Measurements from ENCODE around the gene PCSK6.
"Not testable (repeated sequence)": the region's sequence is repeated elsewhere in the genome, so short reads cannot be mapped to it uniquely, and the experiment has no call there.

Gene PCSK6

GRCh38 chr15:101457696-101458095 lies 31.8 kb downstream of the PCSK6 start:
- no peaks in the 10 kb centered on the region for H3K36me3 Mint-ChIP-seq
- H3K27ac Mint-ChIP-seq: no peak overlapping the region
- peaks cover 9% of the 10 kb centered on the region for H3K27me3 Mint-ChIP-seq

GRCh38 chr15:101456057-101456739 lies 33.3 kb downstream of the PCSK6 start:
- Mint-ChIP-seq H3K9me3 (ENCODE audit: low read depth) (no peaks in the 10 kb centered on the region), H3K36me3 (no peaks in the 10 kb centered on the region), H3K4me1 (ENCODE audit: low read depth) (peaks cover 14% of the 10 kb centered on the region), H3K27ac (no peak overlapping the region), H3K27me3 (peaks cover 16% of the 10 kb centered on the region), H3K4me3 (no peak overlapping the region)

More at GRCh38 chr15:101457696-101458095, 31.8 kb downstream of the PCSK6 start:
- no peak overlapping the region for H3K4me3 Mint-ChIP-seq
- H3K4me1 Mint-ChIP-seq (ENCODE audit: low read depth): peaks cover 14% of the 10 kb centered on the region
- no peaks in the 10 kb centered on the region for H3K9me3 Mint-ChIP-seq (ENCODE audit: low read depth)

- Mint-ChIP-seq H3K27me3 (peaks cover 16% of the 10 kb centered on the region), H3K4me1 (ENCODE audit: low read depth) (peaks cover 14% of the 10 kb centered on the region), H3K27ac (no peak overlapping the region), H3K36me3 (no peaks in the 10 kb centered on the region), H3K9me3 (ENCODE audit: low read depth) (no peaks in the 10 kb centered on the region), H3K4me3 (no peak overlapping the region)
Observed at GRCh38 chr15:101455291-101456025, 34.0 kb downstream of the PCSK6 start.

GRCh38 chr15:101454781-101455180 lies 34.7 kb downstream of the PCSK6 start:
- not testable (repeated sequence) for H3K36me3 Mint-ChIP-seq, H3K27ac Mint-ChIP-seq
- peaks cover 11% of the 10 kb centered on the region for H3K4me1 Mint-ChIP-seq (ENCODE audit: low read depth)

GRCh38 chr15:101454365-101454764 lies 35.1 kb downstream of the PCSK6 start:
- peaks cover 18% of the 10 kb centered on the region for H3K27me3 Mint-ChIP-seq

More at GRCh38 chr15:101454781-101455180, 34.7 kb downstream of the PCSK6 start:
- H3K27me3 Mint-ChIP-seq: peaks cover 18% of the 10 kb centered on the region
- not testable (repeated sequence) for H3K4me3 Mint-ChIP-seq; H3K9me3 Mint-ChIP-seq (ENCODE audit: low read depth)

GRCh38 chr15:101453123-101454120 lies 36.1 kb downstream of the PCSK6 start:
- peaks cover 17% of the 10 kb centered on the region for H3K27me3 Mint-ChIP-seq
- H3K36me3 Mint-ChIP-seq: no peaks in the 10 kb centered on the region
- H3K9me3 Mint-ChIP-seq (ENCODE audit: low read depth): no peaks in the 10 kb centered on the region
- no peak overlapping the region for H3K4me3 Mint-ChIP-seq
- H3K27ac Mint-ChIP-seq: no peak overlapping the region
- H3K4me1 Mint-ChIP-seq (ENCODE audit: low read depth): peaks cover 11% of the 10 kb centered on the region

More at GRCh38 chr15:101454365-101454764, 35.1 kb downstream of the PCSK6 start:
- Mint-ChIP-seq H3K9me3 (ENCODE audit: low read depth) (no peaks in the 10 kb centered on the region), H3K4me3 (no peak overlapping the region), H3K4me1 (ENCODE audit: low read depth) (peaks cover 11% of the 10 kb centered on the region), H3K36me3 (no peaks in the 10 kb centered on the region), H3K27ac (no peak overlapping the region)

- H3K4me3 Mint-ChIP-seq: no peak overlapping the region
- peaks cover 17% of the 10 kb centered on the region for H3K27me3 Mint-ChIP-seq
- H3K4me1 Mint-ChIP-seq (ENCODE audit: low read depth): peaks cover 11% of the 10 kb centered on the region
- no peak overlapping the region for H3K27ac Mint-ChIP-seq
- H3K9me3 Mint-ChIP-seq (ENCODE audit: low read depth): no peaks in the 10 kb centered on the region
- no peaks in the 10 kb centered on the region for H3K36me3 Mint-ChIP-seq
Observed at GRCh38 chr15:101452572-101452971, 36.9 kb downstream of the PCSK6 start.

- H3K4me3 Mint-ChIP-seq: no peak overlapping the region
- no peak overlapping the region for H3K27ac Mint-ChIP-seq
- H3K36me3 Mint-ChIP-seq: no peaks in the 10 kb centered on the region
- H3K9me3 Mint-ChIP-seq (ENCODE audit: low read depth): no peaks in the 10 kb centered on the region
- H3K27me3 Mint-ChIP-seq: peaks cover 17% of the 10 kb centered on the region
- peaks cover 11% of the 10 kb centered on the region for H3K4me1 Mint-ChIP-seq (ENCODE audit: low read depth)
Observed at GRCh38 chr15:101451846-101452245, 37.7 kb downstream of the PCSK6 start.

GRCh38 chr15:101451266-101451799 lies 38.2 kb downstream of the PCSK6 start:
- no peak overlapping the region for H3K27ac Mint-ChIP-seq
- H3K4me3 Mint-ChIP-seq: no peak overlapping the region
- H3K9me3 Mint-ChIP-seq (ENCODE audit: low read depth): no peaks in the 10 kb centered on the region
- H3K4me1 Mint-ChIP-seq (ENCODE audit: low read depth): peaks cover 12% of the 10 kb centered on the region
- no peaks in the 10 kb centered on the region for H3K36me3 Mint-ChIP-seq
- peaks cover 17% of the 10 kb centered on the region for H3K27me3 Mint-ChIP-seq

GRCh38 chr15:101450403-101451265 lies 38.9 kb downstream of the PCSK6 start:
- H3K4me3 Mint-ChIP-seq: no peak overlapping the region
- no peak overlapping the region for H3K27ac Mint-ChIP-seq

GRCh38 chr15:101449471-101450402 lies 39.8 kb downstream of the PCSK6 start:
- Mint-ChIP-seq H3K9me3 (ENCODE audit: low read depth) (no peaks in the 10 kb centered on the region), H3K27me3 (peaks cover 16% of the 10 kb centered on the region), H3K36me3 (no peaks in the 10 kb centered on the region), H3K4me3 (no peak overlapping the region), H3K27ac (no peak overlapping the region), H3K4me1 (ENCODE audit: low read depth) (peaks cover 11% of the 10 kb centered on the region)

More at GRCh38 chr15:101450403-101451265, 38.9 kb downstream of the PCSK6 start:
- no peaks in the 10 kb centered on the region for H3K9me3 Mint-ChIP-seq (ENCODE audit: low read depth)
- peaks cover 17% of the 10 kb centered on the region for H3K27me3 Mint-ChIP-seq
- peaks cover 13% of the 10 kb centered on the region for H3K4me1 Mint-ChIP-seq (ENCODE audit: low read depth)
- H3K36me3 Mint-ChIP-seq: no peaks in the 10 kb centered on the region

- Mint-ChIP-seq H3K4me1 (ENCODE audit: low read depth) (peaks cover 11% of the 10 kb centered on the region), H3K36me3 (no peaks in the 10 kb centered on the region), H3K9me3 (ENCODE audit: low read depth) (no peaks in the 10 kb centered on the region), H3K4me3 (no peak overlapping the region), H3K27me3 (peaks cover 14% of the 10 kb centered on the region), H3K27ac (no peak overlapping the region)
Observed at GRCh38 chr15:101448336-101448735, 41.2 kb downstream of the PCSK6 start.

GRCh38 chr15:101447561-101448071 lies 41.9 kb downstream of the PCSK6 start:
- H3K27ac Mint-ChIP-seq: no peak overlapping the region
- peaks cover 11% of the 10 kb centered on the region for H3K4me1 Mint-ChIP-seq (ENCODE audit: low read depth)
- peaks cover 14% of the 10 kb centered on the region for H3K27me3 Mint-ChIP-seq
- no peak overlapping the region for H3K4me3 Mint-ChIP-seq
- H3K9me3 Mint-ChIP-seq (ENCODE audit: low read depth): no peaks in the 10 kb centered on the region
- no peaks in the 10 kb centered on the region for H3K36me3 Mint-ChIP-seq

Data from activated naive CD8-positive, alpha-beta T cell (primary cell).